HepG2 (cell line): ENCODE measurements around the gene GLTPD2. TPM values are rescaled to one million over a fixed set of nuclear protein-coding genes. Genes with fewer than 3 reads are reported as not detected.

Experiments used
- BRD4 ChIP-seq: sonication (generic); formaldehyde crosslinking; IDR thresholded peaks from 2 replicates; pipeline ENCODE4 v1.4.0; 2020; ENCODE audit warnings: missing genetic modification reagents
- EP300 ChIP-seq, 3 experiments: sonication (generic) in 1 of 3; formaldehyde crosslinking in 1 of 3; IDR thresholded peaks; 2 replicates each; pipeline versions ENCODE4 v1.5.1 to v1.6.1; 2011 to 2020; ENCODE audit warnings: low read depth in 2 of 3, low read length in 2 of 3, borderline replicate concordance in 1 of 3, improper control_type of control experiment in 1 of 3, mild to moderate bottlenecking in 1 of 3, missing genetic modification reagents in 1 of 3, moderate library complexity in 1 of 3
- KLF12 ChIP-seq: sonication (generic); formaldehyde crosslinking; IDR thresholded peaks from 2 replicates; pipeline ENCODE4 v1.4.0; 2020; ENCODE audit warnings: missing genetic modification reagents, borderline replicate concordance
- NR0B2 ChIP-seq: sonication (generic); formaldehyde crosslinking; IDR thresholded peaks from 2 replicates; pipeline ENCODE4 v1.4.0; 2020; ENCODE audit warnings: mild to moderate bottlenecking, missing genetic modification reagents
- TBX3 ChIP-seq: fragments of 450-650 bp; IDR thresholded peaks from 2 replicates; pipeline ENCODE4 v1.6.1; 2017; ENCODE audit warnings: antibody characterized with exemption, mild to moderate bottlenecking, inconsistent platforms, borderline replicate concordance
- TRIM24 ChIP-seq: sonication (generic); formaldehyde crosslinking; IDR thresholded peaks from 2 replicates; pipeline ENCODE4 v1.8.0; 2022; ENCODE audit warnings: mild to moderate bottlenecking, missing genetic modification reagents
- WIZ ChIP-seq: sonication (generic); formaldehyde crosslinking; IDR thresholded peaks from 2 replicates; pipeline ENCODE4 v1.5.1; 2020; ENCODE audit warnings: mild to moderate bottlenecking, missing genetic modification reagents
- ZNF350 ChIP-seq: sonication (generic); formaldehyde crosslinking; IDR thresholded peaks from 2 replicates; pipeline ENCODE4 v1.4.0; 2020; ENCODE audit warnings: mild to moderate bottlenecking, low read depth, missing genetic modification reagents, borderline replicate concordance
- ZNF512 ChIP-seq: sonication (generic); formaldehyde crosslinking; IDR thresholded peaks from 2 replicates; pipeline ENCODE4 v1.4.0; 2020; ENCODE audit warnings: mild to moderate bottlenecking, missing genetic modification reagents
- ZNF546 ChIP-seq: sonication (generic); formaldehyde crosslinking; conservative IDR thresholded peaks from 2 replicates; pipeline ENCODE4 v1.8.1; 2023; ENCODE audit warnings: mild to moderate bottlenecking, missing genetic modification reagents
- ZNF552 ChIP-seq: sonication (generic); formaldehyde crosslinking; IDR thresholded peaks from 2 replicates; pipeline ENCODE4 v1.9.0; 2022; ENCODE audit warnings: missing genetic modification reagents, mild to moderate bottlenecking, borderline replicate concordance
- ZNF652 ChIP-seq: IDR thresholded peaks from 2 replicates; pipeline ENCODE4 v1.6.1; 2016; ENCODE audit warnings: low read depth, borderline replicate concordance
- ZNF660 ChIP-seq: sonication (generic); formaldehyde crosslinking; IDR thresholded peaks from 2 replicates; pipeline ENCODE4 v1.5.1; 2020; ENCODE audit warnings: mild to moderate bottlenecking, low read depth, missing genetic modification reagents, borderline replicate concordance
- ZNF720 ChIP-seq: sonication (generic); formaldehyde crosslinking; IDR thresholded peaks from 2 replicates; pipeline ENCODE4 v1.4.0; 2020; ENCODE audit warnings: missing genetic modification reagents
- ZNF790 ChIP-seq: sonication (generic); formaldehyde crosslinking; IDR thresholded peaks from 2 replicates; pipeline ENCODE4 v1.8.0; 2022; ENCODE audit warnings: missing genetic modification reagents, mild to moderate bottlenecking, borderline replicate concordance
- polyA plus RNA-seq, 8 experiments: library from polyadenylated mRNA; depleted of rRNA in 3 of 8; stranded (reverse) in 7 of 8; unstranded in 1 of 8; fragments of >200 nt; fragmentation: Illumina TruSeq in 4 of 8; extraction: Trizol in 4 of 8; gene quantifications; 2 replicates each; pipeline versions ENCODE4 v1.2.1 to v1.2.3, GENCODE V29; 2011 to 2016; ENCODE audit warnings: low read depth in 4 of 8, missing spikeins in 1 of 8, mixed read lengths in 1 of 8; ENCODE audit not compliant: insufficient read depth in 1 of 8
- total RNA-seq, 5 experiments: library from RNA; depleted of rRNA; stranded (reverse); fragments of >200 nt; fragmentation: Illumina TruSeq; extraction: Trizol; gene quantifications; 2 replicates each; pipeline ENCODE4 v1.2.3, GENCODE V29; 2016; ENCODE audit warnings: low read depth in 1 of 5
- TF ChIP-seq, protein P1 (sequence below): sonication (generic); formaldehyde crosslinking; IDR thresholded peaks from 2 replicates; pipeline ENCODE4 v1.4.0; 2020; ENCODE audit warnings: missing genetic modification reagents
- TF ChIP-seq, protein P2 (sequence below): sonication (generic); formaldehyde crosslinking; IDR thresholded peaks from 2 replicates; pipeline ENCODE4 v1.5.1; 2020; ENCODE audit warnings: mild to moderate bottlenecking, missing genetic modification reagents, moderate library complexity
- TF ChIP-seq, protein P3 (sequence below): sonication (generic); formaldehyde crosslinking; IDR thresholded peaks from 2 replicates; pipeline ENCODE4 v1.8.0; 2022; ENCODE audit warnings: mild to moderate bottlenecking, missing genetic modification reagents; ENCODE audit not compliant: insufficient replicate concordance

GLTPD2 gene
- total and polyA plus RNA-seq, 2 of the 13 experiments (the other 11 are each of a cell fraction or from before 2014, with no cell fraction given): 7.5 to 12.9 TPM

DNA sequence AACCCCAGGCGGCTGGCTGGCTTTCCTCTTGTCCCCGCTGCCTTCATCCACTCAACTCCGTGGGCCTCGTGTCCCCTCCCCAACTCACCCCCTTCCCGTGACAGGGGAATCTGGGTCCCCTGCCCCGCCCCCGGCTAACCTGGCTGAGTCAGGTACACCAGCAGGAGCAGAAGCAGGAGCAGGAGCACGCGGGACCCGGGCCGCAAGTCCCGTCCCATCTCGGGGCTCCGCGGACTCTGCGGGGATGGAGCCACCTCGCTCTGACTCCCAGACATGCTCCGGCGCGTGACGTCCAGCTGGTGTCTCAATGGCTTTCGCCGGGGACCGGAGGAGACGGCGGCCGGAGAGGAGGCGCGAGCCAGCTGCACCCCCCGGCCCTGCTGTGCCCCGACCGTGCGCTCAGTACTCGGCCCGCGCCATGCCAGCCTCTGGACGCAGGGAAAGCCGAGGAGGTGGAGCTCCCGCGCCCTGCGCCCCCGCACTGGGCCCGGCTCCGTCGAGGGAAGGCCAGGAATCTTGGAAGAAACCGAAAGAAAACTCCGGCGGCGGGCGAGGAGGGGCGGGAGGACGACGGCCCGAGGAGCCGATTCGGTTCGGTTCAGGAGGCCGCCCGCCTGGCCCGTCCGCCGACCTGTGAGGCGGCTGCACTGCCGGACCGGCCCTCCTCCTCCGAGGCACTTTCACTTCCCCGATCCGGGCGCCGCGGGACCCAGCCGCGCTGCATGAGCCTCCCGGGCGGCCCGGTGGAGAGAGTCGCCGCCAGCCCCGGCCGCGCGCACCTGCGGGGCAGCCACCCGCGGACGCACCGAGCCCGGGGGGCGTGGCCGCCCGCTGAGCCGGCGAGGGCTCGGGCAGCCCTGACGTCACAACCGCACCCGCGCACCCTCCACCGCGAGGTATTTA, 49.4 kb upstream of the GLTPD2 start, which contains the start of the genes CXCL16 and ZMYND15 (continued):
- TF ChIP-seq NR0B2 (CRISPR knock-in tag) (peak; percentile 60), ZNF660 (CRISPR knock-in tag) (no peak), ZNF790 (peak; percentile 64; the same call in 1 of the 2 replicates), EP300 (IDR thresholded peaks at IDR 0.05; ENCODE audit: low read depth in 2 of 2, low read length in 2 of 2) (no peak), EP300 (CRISPR knock-in tag; IDR thresholded peaks at IDR 0.05; ENCODE audit: borderline replicate concordance) (no peak), ZNF512 (CRISPR knock-in tag) (no peak), ZNF720 (CRISPR knock-in tag) (no peak), ZNF552 (CRISPR knock-in tag) (0 out of 2 replicates have a peak, but pooled peaks have one; percentile 35), TRIM24 (CRISPR knock-in tag) (no peak), KLF12 (no peak), ZNF546 (CRISPR knock-in tag) (no peak), TBX3 (no peak), ZNF350 (CRISPR knock-in tag) (no peak), BRD4 (CRISPR knock-in tag) (no peak), ZNF652 (CRISPR knock-in tag) (no peak), WIZ (CRISPR knock-in tag) (0 out of 2 replicates have a peak, but pooled peaks have one; percentile 43)
- TF ChIP-seq, protein P1, sequence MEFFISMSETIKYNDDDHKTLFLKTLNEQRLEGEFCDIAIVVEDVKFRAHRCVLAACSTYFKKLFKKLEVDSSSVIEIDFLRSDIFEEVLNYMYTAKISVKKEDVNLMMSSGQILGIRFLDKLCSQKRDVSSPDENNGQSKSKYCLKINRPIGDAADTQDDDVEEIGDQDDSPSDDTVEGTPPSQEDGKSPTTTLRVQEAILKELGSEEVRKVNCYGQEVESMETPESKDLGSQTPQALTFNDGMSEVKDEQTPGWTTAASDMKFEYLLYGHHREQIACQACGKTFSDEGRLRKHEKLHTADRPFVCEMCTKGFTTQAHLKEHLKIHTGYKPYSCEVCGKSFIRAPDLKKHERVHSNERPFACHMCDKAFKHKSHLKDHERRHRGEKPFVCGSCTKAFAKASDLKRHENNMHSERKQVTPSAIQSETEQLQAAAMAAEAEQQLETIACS (CRISPR knock-in tag): no peak
- TF ChIP-seq, protein P2, sequence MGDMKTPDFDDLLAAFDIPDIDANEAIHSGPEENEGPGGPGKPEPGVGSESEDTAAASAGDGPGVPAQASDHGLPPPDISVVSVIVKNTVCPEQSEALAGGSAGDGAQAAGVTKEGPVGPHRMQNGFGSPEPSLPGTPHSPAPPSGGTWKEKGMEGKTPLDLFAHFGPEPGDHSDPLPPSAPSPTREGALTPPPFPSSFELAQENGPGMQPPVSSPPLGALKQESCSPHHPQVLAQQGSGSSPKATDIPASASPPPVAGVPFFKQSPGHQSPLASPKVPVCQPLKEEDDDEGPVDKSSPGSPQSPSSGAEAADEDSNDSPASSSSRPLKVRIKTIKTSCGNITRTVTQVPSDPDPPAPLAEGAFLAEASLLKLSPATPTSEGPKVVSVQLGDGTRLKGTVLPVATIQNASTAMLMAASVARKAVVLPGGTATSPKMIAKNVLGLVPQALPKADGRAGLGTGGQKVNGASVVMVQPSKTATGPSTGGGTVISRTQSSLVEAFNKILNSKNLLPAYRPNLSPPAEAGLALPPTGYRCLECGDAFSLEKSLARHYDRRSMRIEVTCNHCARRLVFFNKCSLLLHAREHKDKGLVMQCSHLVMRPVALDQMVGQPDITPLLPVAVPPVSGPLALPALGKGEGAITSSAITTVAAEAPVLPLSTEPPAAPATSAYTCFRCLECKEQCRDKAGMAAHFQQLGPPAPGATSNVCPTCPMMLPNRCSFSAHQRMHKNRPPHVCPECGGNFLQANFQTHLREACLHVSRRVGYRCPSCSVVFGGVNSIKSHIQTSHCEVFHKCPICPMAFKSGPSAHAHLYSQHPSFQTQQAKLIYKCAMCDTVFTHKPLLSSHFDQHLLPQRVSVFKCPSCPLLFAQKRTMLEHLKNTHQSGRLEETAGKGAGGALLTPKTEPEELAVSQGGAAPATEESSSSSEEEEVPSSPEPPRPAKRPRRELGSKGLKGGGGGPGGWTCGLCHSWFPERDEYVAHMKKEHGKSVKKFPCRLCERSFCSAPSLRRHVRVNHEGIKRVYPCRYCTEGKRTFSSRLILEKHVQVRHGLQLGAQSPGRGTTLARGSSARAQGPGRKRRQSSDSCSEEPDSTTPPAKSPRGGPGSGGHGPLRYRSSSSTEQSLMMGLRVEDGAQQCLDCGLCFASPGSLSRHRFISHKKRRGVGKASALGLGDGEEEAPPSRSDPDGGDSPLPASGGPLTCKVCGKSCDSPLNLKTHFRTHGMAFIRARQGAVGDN (CRISPR knock-in tag): peak; percentile 94
- TF ChIP-seq, protein P3, sequence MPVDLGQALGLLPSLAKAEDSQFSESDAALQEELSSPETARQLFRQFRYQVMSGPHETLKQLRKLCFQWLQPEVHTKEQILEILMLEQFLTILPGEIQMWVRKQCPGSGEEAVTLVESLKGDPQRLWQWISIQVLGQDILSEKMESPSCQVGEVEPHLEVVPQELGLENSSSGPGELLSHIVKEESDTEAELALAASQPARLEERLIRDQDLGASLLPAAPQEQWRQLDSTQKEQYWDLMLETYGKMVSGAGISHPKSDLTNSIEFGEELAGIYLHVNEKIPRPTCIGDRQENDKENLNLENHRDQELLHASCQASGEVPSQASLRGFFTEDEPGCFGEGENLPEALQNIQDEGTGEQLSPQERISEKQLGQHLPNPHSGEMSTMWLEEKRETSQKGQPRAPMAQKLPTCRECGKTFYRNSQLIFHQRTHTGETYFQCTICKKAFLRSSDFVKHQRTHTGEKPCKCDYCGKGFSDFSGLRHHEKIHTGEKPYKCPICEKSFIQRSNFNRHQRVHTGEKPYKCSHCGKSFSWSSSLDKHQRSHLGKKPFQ (CRISPR knock-in tag): no peak
